ENCODE measurements around the gene LCE1A. TPM values are rescaled to one million over a fixed set of nuclear protein-coding genes. Genes with fewer than 3 reads are reported as not detected.

LCE1A gene
- total RNA-seq, 1 experiment from 2014 or later = not detected

- Histone ChIP-seq H3K27ac (no peak within 1 kb of the TSS), H3K9me2 (ENCODE audit: insufficient read depth) (no peaks in the 10 kb centered on the region), H2AFZ (no peak within 1 kb of the TSS), H3K9me3 (ENCODE audit: insufficient read depth, low read depth) (no peaks in the 10 kb centered on the region), H3K27me3 (ENCODE audit: insufficient read depth, low read depth) (peaks cover 40% of the 10 kb centered on the region), H3K4me3 (no peak within 1 kb of the TSS), H3K4me2 (no peak within 1 kb of the TSS), H3K4me1 (replicated peaks; ENCODE audit: insufficient read depth) (no peaks in the 10 kb centered on the region), H3K36me3 (ENCODE audit: low read depth) (no peaks in the 10 kb centered on the region), H3F3A (ENCODE audit: insufficient read depth, low read depth) (no peaks in the 10 kb centered on the region), H3K79me2 (ENCODE audit: low read depth) (no peaks in the 10 kb centered on the region), H4K20me1 (ENCODE audit: insufficient read depth) (no peaks in the 10 kb centered on the region)
- no peak for DNase-seq
- intact Hi-C loops (cut with micrococcal nuclease; ENCODE audit: unreplicated experiment) = no loop called here
- TF ChIP-seq CTCF (conservative IDR thresholded peaks at IDR 0.05) (no peak), EZH2 (IDR thresholded peaks at IDR 0.05; ENCODE audit: low read depth) (no peak)
- ChIA-PET CTCF (no interaction called here), POLR2A (ENCODE audit: unreplicated experiment) (no interaction called here)
- no TSS peak for BruUV-seq (replicated peaks)
Measured at GRCh38 chr1:152811671-152812070, 15.6 kb upstream of the LCE1A start, which contains the start of gene LCE1B. Gene LCE1B, plus strand, starts transcription at chr1:152811971. Its CDS starts 476 bp downstream, at chr1:152812447.

GRCh38 chr1:152817309-152817708, 10.0 kb upstream of the LCE1A start:
- H3K4me2 ChIP-seq = no peak overlapping the region
- no peaks in the 10 kb centered on the region for H3K9me2 ChIP-seq (ENCODE audit: insufficient read depth)
- H3K4me1 ChIP-seq (replicated peaks; ENCODE audit: insufficient read depth) = no peaks in the 10 kb centered on the region
- TF ChIP-seq CTCF (conservative IDR thresholded peaks at IDR 0.05) (no peak), EZH2 (IDR thresholded peaks at IDR 0.05; ENCODE audit: low read depth) (no peak)
- no TSS peak for BruUV-seq (replicated peaks)
- intact Hi-C loops (cut with micrococcal nuclease; ENCODE audit: unreplicated experiment) = no loop called here
- no peaks in the 10 kb centered on the region for H3F3A ChIP-seq (ENCODE audit: insufficient read depth, low read depth)
- H2AFZ ChIP-seq = no peak overlapping the region
- no peak overlapping the region for H3K4me3 ChIP-seq
- H3K27ac ChIP-seq = no peak overlapping the region
- ChIA-PET CTCF (no interaction called here), POLR2A (ENCODE audit: unreplicated experiment) (no interaction called here)
- H3K36me3 ChIP-seq (ENCODE audit: low read depth) = no peaks in the 10 kb centered on the region
- peaks cover 14% of the 10 kb centered on the region for H3K27me3 ChIP-seq (ENCODE audit: insufficient read depth, low read depth)
- no peaks in the 10 kb centered on the region for H3K9me3 ChIP-seq (ENCODE audit: insufficient read depth, low read depth)
- no peaks in the 10 kb centered on the region for H3K79me2 ChIP-seq (ENCODE audit: low read depth)
- no peaks in the 10 kb centered on the region for H4K20me1 ChIP-seq (ENCODE audit: insufficient read depth)
- no peak for DNase-seq

GRCh38 chr1:152823294-152823693, 4.0 kb upstream of the LCE1A start:
- Histone ChIP-seq H3F3A (ENCODE audit: insufficient read depth, low read depth) (no peaks in the 10 kb centered on the region), H3K4me1 (replicated peaks; ENCODE audit: insufficient read depth) (no peaks in the 10 kb centered on the region), H3K36me3 (ENCODE audit: low read depth) (no peaks in the 10 kb centered on the region), H2AFZ (no peak overlapping the region), H3K4me2 (no peak overlapping the region), H3K4me3 (no peak overlapping the region), H3K79me2 (ENCODE audit: low read depth) (no peaks in the 10 kb centered on the region), H3K9me3 (ENCODE audit: insufficient read depth, low read depth) (no peaks in the 10 kb centered on the region), H4K20me1 (ENCODE audit: insufficient read depth) (no peaks in the 10 kb centered on the region), H3K27ac (no peak overlapping the region), H3K9me2 (ENCODE audit: insufficient read depth) (no peaks in the 10 kb centered on the region), H3K27me3 (ENCODE audit: insufficient read depth, low read depth) (peaks cover 11% of the 10 kb centered on the region)
- intact Hi-C loops (cut with micrococcal nuclease; ENCODE audit: unreplicated experiment) = no loop called here
- no TSS peak for BruUV-seq (replicated peaks)
- CTCF ChIA-PET = no interaction called here
- TF ChIP-seq EZH2 (IDR thresholded peaks at IDR 0.05; ENCODE audit: low read depth) = no peak
- TF ChIP-seq CTCF (conservative IDR thresholded peaks at IDR 0.05) = no peak
- DNase-seq = no peak
- POLR2A ChIA-PET (ENCODE audit: unreplicated experiment) = no interaction called here
